ENCODE data around the gene PLCG1.

GRCh38 chr20:41126719-41127118 is 10.6 kb upstream of the PLCG1 start:
- TF ChIP-seq CTCF (conservative IDR thresholded peaks at IDR 0.05; ENCODE audit: low read depth in 2 of 2) (no peak), REST (IDR thresholded peaks at IDR 0.05; ENCODE audit: unreplicated experiment) (no peak), EZH2 (IDR thresholded peaks at IDR 0.05; ENCODE audit: low read depth, unreplicated experiment) (no peak), ZNF462 (CRISPR knock-in tag; IDR thresholded peaks at IDR 0.05) (no peak), POLR2AphosphoS5 (IDR thresholded peaks at IDR 0.05; ENCODE audit: low read depth) (no peak), EZH2phosphoT487 (IDR thresholded peaks at IDR 0.05; ENCODE audit: unreplicated experiment) (no peak), ETS1 (IDR thresholded peaks at IDR 0.05) (no peak)

All from GM23338 (cell line).